GM19328 (cell line): ENCODE data around the gene BCL2.
A peak's percentile ranks its signal among the peaks of the same experiment; 100 is the strongest.

Experiments used
- ATAC-seq: cut with Tn5 transposase; IDR thresholded peaks from one replicate; pipeline ENCODE4 v1.9.1; 2021; ENCODE audit warnings: mild to moderate bottlenecking, moderate library complexity; ENCODE audit not compliant: unreplicated experiment

The BCL2 gene

DNA sequence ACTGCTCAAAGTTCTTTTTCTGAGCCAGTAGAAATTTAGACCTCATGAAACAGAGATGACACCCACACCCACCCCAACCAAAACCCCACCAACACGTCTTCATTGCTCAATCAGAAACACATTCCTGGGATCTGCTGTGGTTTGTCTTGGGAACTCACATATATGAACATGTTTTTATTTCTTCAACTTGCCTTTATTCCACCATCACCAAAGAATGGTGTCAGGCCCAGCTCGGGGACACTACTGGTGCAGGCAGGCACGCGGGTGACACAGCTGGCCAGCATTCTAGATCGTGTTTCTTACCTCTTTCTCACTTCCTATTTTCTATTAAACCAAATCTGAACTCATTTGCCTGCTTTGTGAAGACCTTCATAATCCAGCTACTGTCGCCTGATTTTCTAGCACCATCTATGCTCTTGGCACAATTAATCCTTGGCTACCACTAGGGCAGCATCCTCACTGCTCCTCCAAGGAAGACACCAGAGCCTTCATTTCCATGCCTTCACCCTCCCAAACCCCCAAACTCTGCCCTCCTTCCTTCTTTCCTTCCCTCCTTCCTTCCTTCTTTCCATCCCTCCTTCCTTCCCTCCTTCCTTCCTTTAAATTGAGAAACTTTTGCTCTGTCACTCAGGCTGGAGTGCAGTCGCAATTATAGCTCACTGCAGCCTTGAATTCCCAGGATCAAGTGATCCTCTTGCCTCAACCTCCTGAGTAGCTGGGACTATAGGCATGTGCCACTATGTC is 157.1 kb downstream of the BCL2 start:
- ATAC-seq, result peak; percentile 27

DNA sequence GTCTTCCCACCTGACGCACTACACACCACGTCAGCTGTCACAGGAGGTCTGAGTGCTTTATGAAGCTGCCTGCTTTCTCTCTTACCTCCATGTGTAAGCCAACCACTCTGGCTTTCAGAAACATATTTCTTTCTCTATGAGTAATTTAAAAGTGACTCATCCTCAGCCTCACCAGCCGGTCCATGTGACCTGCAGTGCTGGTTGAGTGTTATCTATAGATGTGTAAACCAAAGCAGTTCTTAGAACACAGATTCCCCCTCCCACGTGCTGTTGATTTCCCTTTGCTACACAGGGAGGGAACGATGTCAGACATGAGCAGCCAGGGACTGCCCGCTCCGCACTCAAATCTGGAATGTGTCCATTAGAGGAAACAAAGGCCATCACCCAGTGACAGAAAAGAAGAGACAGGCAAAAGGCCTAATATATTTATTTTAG is 157.8 kb downstream of the BCL2 start:
- ATAC-seq, result peak; percentile 52

GRCh38 chr18:63161032-63161760 is 158.4 kb downstream of the BCL2 start:
- ATAC-seq, result peak; percentile 27

DNA sequence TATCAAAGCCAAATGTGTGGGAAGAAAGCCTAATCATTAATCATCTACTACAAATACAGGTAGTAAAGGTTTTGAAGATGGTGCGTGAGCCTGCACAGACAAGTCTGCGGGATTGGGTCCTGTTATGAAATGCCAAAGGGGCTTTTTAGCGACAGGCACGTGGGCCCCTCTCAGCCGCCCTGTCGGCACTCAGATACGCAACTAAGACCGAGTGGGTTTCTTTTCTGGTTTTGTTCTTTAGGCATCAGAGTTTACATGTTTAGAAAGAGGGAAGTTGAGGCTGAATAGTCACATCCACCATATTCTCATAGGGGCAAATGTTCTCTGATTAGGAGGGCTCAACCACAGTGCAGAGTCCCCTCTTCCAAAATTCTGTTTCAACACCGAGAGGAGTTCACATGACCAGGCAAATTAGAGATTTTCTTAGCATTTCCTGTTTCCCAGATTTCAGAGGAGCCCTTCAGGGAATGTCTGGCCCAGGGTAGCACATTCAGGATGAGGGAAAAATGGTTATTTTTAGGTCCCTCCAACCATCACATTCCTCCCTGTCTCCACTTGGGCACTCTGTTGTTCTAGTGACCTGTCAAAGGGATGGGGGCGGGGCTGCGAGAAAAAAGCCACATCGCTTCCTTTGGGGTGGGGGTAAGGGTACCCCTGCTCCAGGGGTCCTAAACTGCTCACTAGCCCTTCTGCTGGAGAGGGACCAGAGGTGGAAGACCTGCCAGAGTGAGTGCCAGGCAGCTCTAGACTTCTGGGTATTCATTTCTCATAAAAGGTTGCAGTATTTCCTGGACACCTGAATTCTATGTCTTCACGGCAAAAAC is 159.2 kb downstream of the BCL2 start:
- no peak for ATAC-seq

DNA sequence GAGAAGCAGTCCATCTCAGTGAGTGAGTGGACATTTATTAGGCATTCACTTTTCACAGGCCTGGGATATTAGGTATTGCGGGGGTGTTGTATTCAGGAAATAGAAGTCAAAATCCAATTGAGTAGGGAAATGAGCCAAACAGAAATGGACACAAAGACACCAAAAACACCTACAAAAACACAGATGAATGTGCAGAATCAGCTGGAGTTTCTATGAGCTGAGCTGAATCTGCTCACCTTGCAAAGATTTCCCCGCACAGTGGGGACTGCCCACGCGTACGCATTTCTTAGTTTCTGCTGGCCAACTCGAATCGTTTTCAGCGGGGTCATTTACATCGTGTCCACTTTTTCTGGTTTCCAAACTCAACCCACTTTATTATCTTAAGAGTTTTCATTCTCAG is 160.0 kb downstream of the BCL2 start:
- no peak for ATAC-seq

GRCh38 chr18:63158676-63159291 is 160.8 kb downstream of the BCL2 start:
- ATAC-seq, result no peak

DNA sequence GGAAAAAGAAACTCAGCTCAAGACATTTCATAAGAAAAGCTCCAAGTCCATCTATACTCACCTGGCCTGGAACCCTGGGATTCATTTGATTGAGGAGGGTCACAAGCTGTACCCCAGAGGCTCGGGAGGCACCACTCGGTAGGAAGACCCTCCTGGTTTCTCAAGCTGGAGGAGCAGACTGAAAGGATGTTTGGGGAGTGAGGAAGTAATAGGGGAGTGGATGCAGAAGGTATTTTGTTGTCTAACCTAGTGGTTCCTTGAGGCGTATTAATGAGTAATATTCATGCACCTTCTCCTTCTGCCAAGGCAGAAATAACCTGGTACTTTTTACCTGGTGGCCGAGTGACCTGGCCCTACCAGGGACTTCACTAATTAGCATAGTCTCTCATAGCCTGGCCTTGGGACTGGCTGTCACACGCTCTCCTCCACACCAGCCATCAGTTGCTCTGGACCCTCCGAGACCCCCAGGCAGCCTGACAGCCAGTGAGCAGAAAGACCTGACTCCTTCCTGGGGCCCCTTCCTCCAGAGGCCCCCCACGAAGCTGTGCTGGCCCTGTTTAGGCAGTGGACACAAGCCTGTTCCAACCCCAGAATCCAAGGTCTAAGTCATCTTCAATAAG is 161.4 kb downstream of the BCL2 start:
- ATAC-seq, result no peak

DNA sequence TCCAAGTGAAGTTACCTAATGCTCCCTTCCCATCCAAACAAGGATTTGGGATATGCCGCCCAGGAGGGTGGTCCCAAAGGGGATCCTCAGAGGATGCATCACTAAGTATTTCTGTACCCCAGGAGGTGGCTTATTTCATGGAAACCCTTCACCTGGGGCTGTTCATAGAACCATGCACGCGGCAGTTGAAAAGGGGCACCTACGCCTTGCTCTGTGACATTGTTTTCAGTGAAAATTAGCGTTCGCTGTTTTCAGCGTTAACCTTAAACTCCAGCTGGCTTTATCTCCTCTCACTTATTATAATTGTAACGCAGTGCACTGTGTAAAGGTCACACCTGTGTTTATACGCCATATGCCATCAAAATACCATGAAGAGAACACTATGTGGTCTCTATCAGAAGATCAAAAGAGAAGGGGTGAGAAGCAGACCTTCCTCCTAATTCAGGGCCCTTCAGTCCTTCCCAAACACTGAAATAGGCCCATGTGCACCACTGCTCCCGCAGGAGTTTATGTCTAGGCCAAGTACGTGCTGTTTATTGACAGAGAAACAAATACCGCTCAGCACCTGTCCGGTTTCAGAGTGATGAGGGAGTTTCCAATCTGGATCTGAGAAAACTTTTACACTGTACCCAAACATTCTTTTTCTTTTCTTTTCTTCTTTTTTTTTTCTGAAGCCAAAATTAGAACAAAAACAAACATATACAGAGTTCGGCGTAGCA is 162.1 kb downstream of the BCL2 start:
- ATAC-seq, result no peak

DNA sequence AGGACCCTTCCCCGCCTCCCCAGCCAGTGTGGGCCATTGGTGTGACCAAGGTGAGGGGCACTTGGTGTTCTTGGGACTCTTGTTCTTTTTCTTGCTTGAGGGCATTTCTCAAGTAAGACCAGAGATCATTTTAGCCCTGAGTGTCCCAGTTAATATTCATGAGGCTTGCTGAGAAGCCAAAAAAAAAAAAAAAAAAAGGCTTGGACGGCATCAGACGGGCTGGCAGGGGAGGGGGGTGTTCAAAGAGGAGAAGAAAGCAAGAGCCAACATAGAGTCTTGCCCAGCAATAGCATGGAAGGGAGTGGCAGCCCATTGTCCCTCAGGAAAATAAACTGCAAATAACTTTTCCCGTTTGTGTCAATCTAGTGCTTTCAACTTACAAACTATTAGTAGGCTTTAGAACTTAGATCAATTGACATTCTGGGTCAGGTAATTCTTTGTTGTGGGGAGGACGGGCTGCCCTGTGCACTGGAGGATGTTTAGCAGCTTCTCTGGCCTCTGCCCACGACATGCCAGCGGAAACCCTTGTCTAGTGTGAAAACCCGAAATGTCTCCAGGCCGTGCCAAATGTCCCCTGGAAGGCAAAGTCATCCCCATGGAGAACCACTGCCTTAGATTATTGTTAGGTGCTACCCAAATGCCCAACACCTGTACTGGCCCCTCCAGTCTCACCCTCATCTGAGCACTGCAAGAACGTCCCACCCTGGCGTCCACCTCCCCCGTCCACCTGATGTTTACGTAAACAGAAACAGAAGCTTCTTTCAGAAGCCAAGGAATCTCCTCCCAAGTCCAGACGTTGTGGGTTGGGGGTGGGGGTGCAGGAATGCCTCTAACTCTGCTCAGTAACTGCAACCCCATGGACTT is 163.4 kb downstream of the BCL2 start:
- no peak for ATAC-seq

GRCh38 chr18:63155169-63155852 is 164.3 kb downstream of the BCL2 start:
- ATAC-seq, result peak; percentile 39

GRCh38 chr18:63154350-63155152 is 165.0 kb downstream of the BCL2 start:
- ATAC-seq, result no peak

DNA sequence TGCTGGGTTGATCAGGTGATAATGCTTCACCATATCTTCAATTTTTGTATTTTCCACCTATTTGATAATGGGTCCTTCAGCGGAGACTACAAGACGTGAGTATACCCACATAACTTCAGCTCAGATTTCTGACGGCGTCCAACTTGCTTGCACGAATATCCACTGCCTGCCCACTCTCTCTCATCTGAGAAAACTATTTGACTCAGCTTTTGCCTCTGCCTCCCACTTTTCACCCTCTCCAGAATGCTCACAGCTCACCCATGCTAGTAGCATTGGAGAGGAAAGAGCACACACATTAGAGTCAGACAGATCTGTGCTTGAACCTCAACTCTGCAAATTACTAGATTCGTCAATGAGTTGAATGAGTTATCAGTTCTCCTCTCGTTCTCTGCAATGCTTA is 166.8 kb downstream of the BCL2 start:
- no peak for ATAC-seq

DNA sequence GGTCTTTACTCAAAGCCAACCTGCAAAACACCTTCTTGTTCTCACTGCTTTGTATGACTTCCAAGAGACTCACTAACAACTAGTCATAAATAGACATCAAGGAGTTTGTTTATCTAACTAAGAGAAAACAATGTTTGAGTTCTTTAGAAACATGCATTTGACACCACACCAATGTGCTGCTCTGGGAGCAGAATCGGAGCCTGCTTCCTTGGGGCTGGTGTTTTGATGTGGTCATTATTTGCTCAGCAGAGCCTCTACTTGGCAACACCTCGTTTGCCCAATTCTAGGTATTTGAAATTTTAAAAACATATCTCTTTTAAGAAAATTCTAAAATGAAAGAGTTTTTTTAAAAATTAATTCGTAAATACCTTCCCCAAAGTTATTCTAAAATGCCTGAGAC is 167.5 kb downstream of the BCL2 start:
- no peak for ATAC-seq

DNA sequence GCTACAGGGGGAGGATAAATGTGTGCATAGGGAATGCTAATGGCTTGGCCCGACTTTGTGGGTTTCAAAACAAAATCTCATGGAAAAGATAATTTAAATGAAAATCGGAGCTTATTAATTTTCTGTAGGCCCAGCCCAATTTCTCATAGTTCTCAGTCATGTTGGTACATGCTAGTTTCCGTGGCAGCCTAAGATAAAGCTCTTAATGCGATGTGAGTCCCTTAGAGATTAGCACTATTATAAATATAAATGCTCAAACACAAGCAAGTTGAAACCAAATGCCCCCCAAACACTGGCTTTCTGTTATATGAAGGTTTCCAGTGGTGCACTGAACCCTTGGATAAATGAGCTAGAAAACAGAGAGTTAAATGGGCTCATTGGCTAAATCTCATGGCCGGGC is 168.0 kb downstream of the BCL2 start:
- no peak for ATAC-seq

DNA sequence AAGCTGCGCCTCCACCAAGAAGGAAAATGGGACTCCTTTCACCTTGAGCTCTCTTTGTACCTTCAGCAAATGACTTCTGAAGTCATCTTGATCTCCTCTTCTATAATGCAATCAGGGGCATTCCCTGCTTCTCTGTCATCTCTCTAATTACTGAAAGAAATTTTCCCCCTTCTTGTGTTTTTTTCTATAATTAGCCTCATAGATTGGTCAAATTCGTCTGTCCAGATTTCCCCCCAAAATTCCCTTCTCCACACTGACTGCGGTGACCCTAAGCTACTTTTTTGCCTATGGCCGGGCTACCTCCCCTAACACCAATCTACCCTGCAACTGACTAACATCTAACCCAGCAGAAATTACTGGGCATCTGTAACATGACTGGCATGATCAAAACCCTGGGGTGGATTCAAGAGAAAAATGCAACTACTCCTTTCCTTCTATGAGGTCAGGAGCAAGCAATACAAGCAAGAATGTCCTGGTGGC is 168.6 kb downstream of the BCL2 start:
- ATAC-seq, result no peak

DNA sequence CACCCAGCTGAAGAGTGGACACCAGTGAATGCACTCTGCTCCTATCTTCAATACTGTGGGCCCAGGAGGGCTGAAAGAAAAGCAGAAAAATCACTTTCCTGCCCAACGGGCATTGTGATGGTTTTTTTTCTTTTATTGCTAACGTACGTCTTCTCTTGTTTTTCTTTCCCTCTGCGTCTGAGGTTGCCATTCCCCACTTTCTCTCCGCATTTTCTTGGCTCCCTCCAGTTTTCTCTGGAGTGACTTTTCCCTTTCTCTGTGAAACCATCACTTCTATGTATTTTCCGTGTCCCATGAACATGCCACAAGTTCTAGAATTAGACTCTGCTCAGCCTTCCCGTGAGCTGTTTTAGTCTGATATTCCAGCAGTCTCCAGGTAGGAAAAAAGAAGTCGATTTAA is 169.2 kb downstream of the BCL2 start:
- no peak for ATAC-seq

GRCh38 chr18:63149302-63149587 is 170.3 kb downstream of the BCL2 start:
- no peak for ATAC-seq
